Osteoblast (primary cell): ENCODE measurements around the gene NGF. TPM values are rescaled to one million over a fixed set of nuclear protein-coding genes. Genes with fewer than 3 reads are reported as not detected.
"Not testable (repeated sequence)": the region's sequence is repeated elsewhere in the genome, so short reads cannot be mapped to it uniquely, and the experiment has no call there.

Experiments used
- DNase-seq: peaks from one replicate; pipeline ENCODE4 v3.0.0; 2011; ENCODE audit warnings: low spot score, mixed read lengths; ENCODE audit not compliant: insufficient read length; ENCODE audit errors: missing footprints
- H2AFZ ChIP-seq: 2 replicates; pipeline ENCODE4 v1.6.0; 2011; ENCODE audit warnings: mild to moderate bottlenecking, low read length
- H3K27ac ChIP-seq: 2 replicates; pipeline ENCODE4 v1.5.1; 2011; ENCODE audit warnings: mild to moderate bottlenecking, low read depth, low read length, moderate library complexity
- H3K27me3 ChIP-seq: 2 replicates; pipeline ENCODE4 v1.6.0; 2012; ENCODE audit warnings: mild to moderate bottlenecking, control low read depth, inconsistent platforms, low read length, moderate library complexity; ENCODE audit not compliant: insufficient read depth
- H3K36me3 ChIP-seq: 2 replicates; pipeline ENCODE4 v1.5.1; 2011; ENCODE audit warnings: mild to moderate bottlenecking, low read length, control low read depth, moderate library complexity; ENCODE audit not compliant: insufficient read depth
- H3K4me1 ChIP-seq: 2 replicates; pipeline ENCODE4 v1.5.1; 2011; ENCODE audit warnings: mild to moderate bottlenecking, low read length, control low read depth, moderate library complexity; ENCODE audit not compliant: insufficient read depth
- H3K4me2 ChIP-seq: 2 replicates; pipeline ENCODE4 v1.6.0; 2011; ENCODE audit warnings: mild to moderate bottlenecking, low read length; ENCODE audit not compliant: insufficient read depth
- H3K4me3 ChIP-seq: fragments of 200-600 bp; sonication (generic); 3 replicates; pipeline ENCODE4 v1.5.1; 2012; ENCODE audit warnings: mild to moderate bottlenecking, low read length, inconsistent platforms; ENCODE audit not compliant: insufficient read depth
- H3K79me2 ChIP-seq: 2 replicates; pipeline ENCODE4 v1.6.0; 2012; ENCODE audit warnings: mild to moderate bottlenecking, low read length, control low read depth, inconsistent platforms; ENCODE audit not compliant: insufficient read depth
- H3K9me3 ChIP-seq: 2 replicates; pipeline ENCODE4 v1.5.1; 2011; ENCODE audit warnings: low read depth, low read length, control low read depth
- H4K20me1 ChIP-seq: 2 replicates; pipeline ENCODE4 v1.6.0; 2012; ENCODE audit warnings: mild to moderate bottlenecking, low read length, control low read depth; ENCODE audit not compliant: insufficient read depth
- total RNA-seq: library from RNA; depleted of rRNA; stranded (reverse); fragments of >200 nt; gene quantifications from 2 replicates; pipeline ENCODE4 v1.2.3, GENCODE V29; 2012
- TF ChIP-seq, protein P1 (sequence below): IDR thresholded peaks from 2 replicates; pipeline ENCODE4 v1.5.1; 2011; ENCODE audit warnings: mild to moderate bottlenecking, low read depth, low read length, moderate library complexity; ENCODE audit errors: extremely low read depth

NGF gene
- total RNA-seq, 1 donor: 6.2 TPM

DNA sequence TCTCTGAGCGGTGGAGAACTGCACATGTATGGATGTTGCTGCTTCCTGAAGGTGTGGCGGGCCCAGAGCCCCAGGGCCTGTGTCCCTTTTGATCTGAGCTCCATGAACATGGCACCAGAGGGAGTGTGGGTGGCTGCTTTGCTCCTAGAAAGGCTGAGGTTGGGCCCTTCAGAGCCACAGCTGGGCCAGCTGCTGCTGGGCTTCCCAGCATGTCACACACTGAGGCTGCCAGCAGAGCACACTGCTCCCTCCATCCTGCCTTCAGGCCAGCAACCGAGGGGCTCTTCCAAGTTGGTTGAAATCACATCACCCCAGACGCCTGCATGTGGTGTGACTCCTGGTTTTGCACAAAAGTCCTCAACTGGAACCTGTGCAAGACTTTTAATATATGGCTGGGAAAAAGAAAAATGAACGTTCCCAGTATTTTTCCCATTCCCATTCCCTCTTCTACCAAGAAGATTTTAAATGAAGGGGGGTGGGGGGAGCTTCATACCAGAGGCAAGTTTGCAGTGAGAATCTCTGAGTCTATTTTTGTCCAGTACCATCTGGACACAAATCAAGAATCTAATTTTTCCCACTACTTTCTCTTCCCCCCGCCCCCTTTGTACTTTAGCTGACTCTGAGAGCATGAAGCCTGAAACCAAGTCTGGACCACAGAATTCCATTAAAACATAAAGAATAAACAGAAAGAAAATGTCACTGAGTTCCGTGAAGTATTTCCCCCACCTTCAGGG, 26.2 kb upstream of the NGF start:
- Histone ChIP-seq H3K4me2 (peak overlapping the region; percentile 36), H3K4me3 (no peak overlapping the region), H4K20me1 (no peaks in the 10 kb centered on the region), H3K9me3 (no peaks in the 10 kb centered on the region), H3K4me1 (peaks cover 12% of the 10 kb centered on the region), H3K27me3 (no peaks in the 10 kb centered on the region), H2AFZ (peak overlapping the region; percentile 57), H3K36me3 (no peaks in the 10 kb centered on the region), H3K27ac (peak overlapping the region; percentile 15), H3K79me2 (no peaks in the 10 kb centered on the region)
- TF ChIP-seq, protein P1, sequence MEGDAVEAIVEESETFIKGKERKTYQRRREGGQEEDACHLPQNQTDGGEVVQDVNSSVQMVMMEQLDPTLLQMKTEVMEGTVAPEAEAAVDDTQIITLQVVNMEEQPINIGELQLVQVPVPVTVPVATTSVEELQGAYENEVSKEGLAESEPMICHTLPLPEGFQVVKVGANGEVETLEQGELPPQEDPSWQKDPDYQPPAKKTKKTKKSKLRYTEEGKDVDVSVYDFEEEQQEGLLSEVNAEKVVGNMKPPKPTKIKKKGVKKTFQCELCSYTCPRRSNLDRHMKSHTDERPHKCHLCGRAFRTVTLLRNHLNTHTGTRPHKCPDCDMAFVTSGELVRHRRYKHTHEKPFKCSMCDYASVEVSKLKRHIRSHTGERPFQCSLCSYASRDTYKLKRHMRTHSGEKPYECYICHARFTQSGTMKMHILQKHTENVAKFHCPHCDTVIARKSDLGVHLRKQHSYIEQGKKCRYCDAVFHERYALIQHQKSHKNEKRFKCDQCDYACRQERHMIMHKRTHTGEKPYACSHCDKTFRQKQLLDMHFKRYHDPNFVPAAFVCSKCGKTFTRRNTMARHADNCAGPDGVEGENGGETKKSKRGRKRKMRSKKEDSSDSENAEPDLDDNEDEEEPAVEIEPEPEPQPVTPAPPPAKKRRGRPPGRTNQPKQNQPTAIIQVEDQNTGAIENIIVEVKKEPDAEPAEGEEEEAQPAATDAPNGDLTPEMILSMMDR: no peak
- DNase-seq: peak; percentile 83

DNA sequence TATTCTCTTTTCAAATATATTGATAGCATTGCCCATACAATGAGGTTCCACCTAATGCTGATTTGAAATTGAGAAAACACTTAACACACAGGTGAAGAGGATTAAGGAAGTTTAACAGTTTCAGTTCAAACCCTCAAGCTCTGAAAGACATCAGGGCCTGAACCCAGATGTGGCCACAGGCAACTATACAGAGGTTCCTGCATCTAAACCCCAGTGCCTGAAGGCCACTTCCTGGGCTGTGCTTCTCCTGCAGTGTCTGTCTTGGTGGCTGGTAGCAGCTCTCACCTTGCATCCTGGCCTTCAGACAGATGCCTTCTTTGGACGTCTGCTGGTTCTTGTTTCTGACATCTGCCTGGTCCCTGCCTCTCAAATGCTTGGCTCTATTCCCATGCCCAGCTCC, 25.1 kb upstream of the NGF start:
- H3K9me3 ChIP-seq: no peaks in the 10 kb centered on the region
- H3K79me2 ChIP-seq: no peaks in the 10 kb centered on the region
- no peaks in the 10 kb centered on the region for H4K20me1 ChIP-seq
- no peak for DNase-seq
- H3K4me3 ChIP-seq: no peak overlapping the region
- H3K36me3 ChIP-seq: no peaks in the 10 kb centered on the region
- no peak overlapping the region for H3K4me2 ChIP-seq
- H3K27me3 ChIP-seq: no peaks in the 10 kb centered on the region
- no peak overlapping the region for H3K27ac ChIP-seq
- TF ChIP-seq, protein P1: no peak
- H2AFZ ChIP-seq: no peak overlapping the region
- peaks cover 12% of the 10 kb centered on the region for H3K4me1 ChIP-seq

DNA sequence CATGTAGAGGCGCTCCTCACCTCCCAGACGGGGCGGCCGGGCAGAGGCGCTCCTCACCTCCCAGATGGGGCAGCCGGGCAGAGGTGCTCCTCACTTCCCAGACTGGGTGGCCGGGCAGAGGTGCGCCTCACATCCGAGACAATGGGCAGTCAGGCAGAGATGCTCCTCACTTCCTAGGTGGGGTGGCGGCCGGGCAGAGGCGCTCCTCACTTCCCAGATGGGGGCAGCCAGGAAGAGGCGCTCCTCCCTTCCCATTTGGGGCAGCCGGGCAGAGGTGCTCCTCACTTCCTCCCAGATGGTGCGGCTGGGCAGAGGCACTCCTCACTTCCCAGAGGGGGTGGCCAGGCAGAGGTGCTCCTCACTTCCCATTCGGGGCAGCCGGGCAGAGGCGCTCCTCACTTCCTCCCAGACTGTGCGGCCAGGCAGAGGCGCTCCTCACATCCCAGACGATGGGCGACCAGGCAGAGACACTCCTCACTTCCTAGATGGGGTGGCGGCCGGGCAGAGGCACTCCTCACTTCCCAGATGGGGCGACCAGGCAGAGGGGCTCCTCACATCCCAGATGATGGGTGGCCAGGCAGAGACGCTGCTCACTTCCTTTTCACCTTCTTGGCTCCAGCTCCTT, 22.6 kb upstream of the NGF start:
- not testable (repeated sequence) for DNase-seq, H3K4me2 ChIP-seq, H3K4me3 ChIP-seq, H3K27ac ChIP-seq, H3K27me3 ChIP-seq, H3K9me3 ChIP-seq, H2AFZ ChIP-seq, H4K20me1 ChIP-seq, H3K36me3 ChIP-seq, H3K79me2 ChIP-seq
- H3K4me1 ChIP-seq: peaks cover 12% of the 10 kb centered on the region

DNA sequence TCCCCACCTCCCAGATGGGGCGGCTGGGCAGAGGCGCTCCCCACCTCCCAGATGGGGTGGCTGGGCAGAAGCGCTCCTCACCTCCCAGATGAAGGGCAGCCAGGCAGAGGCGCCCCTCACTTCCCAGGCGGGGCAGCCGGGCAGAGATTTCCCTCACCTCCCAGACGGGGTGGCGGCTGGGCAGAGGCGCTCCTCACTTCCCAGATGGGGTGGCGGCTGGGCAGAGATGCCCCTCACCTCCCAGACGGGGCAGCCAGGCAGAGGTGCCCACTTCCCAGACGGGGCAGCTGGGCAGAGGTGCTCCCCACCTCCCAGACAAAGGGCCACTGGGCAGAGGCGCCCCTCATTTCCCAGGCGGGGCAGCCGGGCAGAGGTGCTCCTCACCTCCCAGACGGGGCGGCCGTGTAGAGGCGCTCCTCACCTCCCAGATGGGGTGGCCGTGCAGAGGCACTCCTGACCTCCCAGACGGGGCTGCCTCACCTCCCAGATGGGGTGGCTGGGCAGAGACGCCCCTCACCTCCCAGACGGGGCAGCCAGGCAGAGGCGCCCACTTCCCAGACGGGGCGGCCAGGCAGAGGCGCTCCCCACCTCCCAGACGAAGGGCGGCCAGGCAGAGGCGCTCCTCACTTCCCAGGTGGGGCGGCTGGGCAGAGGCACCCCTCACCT, 21.9 kb upstream of the NGF start:
- H3K36me3 ChIP-seq, H3K27ac ChIP-seq, H3K9me3 ChIP-seq, H3K4me2 ChIP-seq, H3K4me3 ChIP-seq, H4K20me1 ChIP-seq, DNase-seq, H3K79me2 ChIP-seq, H2AFZ ChIP-seq, H3K27me3 ChIP-seq: not testable (repeated sequence)
- H3K4me1 ChIP-seq: peaks cover 12% of the 10 kb centered on the region
